BE2C (cell line): ENCODE measurements around the gene ACTR5.

ENCODE experiments used
- DNase-seq: peaks from one replicate; pipeline ENCODE4 v3.0.0-alpha.2; 2020
- H3K27me3 ChIP-seq: fragments of 250-450 bp; sonication (Bioruptor Pico); 2 replicates; pipeline ENCODE4 v1.5.1; 2020; ENCODE audit warnings: mild to moderate bottlenecking
- H3K36me3 ChIP-seq: fragments of 250-450 bp; sonication (Bioruptor Pico); 2 replicates; pipeline ENCODE4 v1.5.1; 2020; ENCODE audit warnings: mild to moderate bottlenecking
- H3K4me1 ChIP-seq: fragments of 250-450 bp; sonication (Bioruptor Pico); 2 replicates; pipeline ENCODE4 v1.5.1; 2020
- H3K4me3 ChIP-seq: 2 replicates; pipeline ENCODE4 v1.5.1; 2011; ENCODE audit warnings: low read depth, low read length
- H3K9me3 ChIP-seq: fragments of 250-450 bp; sonication (Bioruptor Pico); 2 replicates; pipeline ENCODE4 v1.5.1; 2020
- CTCF ChIP-seq: IDR thresholded peaks from 2 replicates; pipeline ENCODE4 v1.5.1; 2012; ENCODE audit warnings: mild to moderate bottlenecking, low read depth, low read length

Gene ACTR5

GRCh38 chr20:38769376-38770295 lies 21.4 kb downstream of the ACTR5 start:
- no peaks in the 10 kb centered on the region for H3K4me1 ChIP-seq
- no peak for TF ChIP-seq CTCF
- no peaks in the 10 kb centered on the region; the same call in 1 of the 2 replicates for H3K9me3 ChIP-seq
- DNase-seq = no peak
- no peak overlapping the region for H3K4me3 ChIP-seq
- H3K36me3 ChIP-seq = peaks cover 47% of the 10 kb centered on the region
- no peaks in the 10 kb centered on the region for H3K27me3 ChIP-seq

- Histone ChIP-seq H3K4me3 (no peak overlapping the region), H3K9me3 (no peaks in the 10 kb centered on the region; the same call in 1 of the 2 replicates), H3K36me3 (peaks cover 45% of the 10 kb centered on the region), H3K4me1 (no peaks in the 10 kb centered on the region), H3K27me3 (no peaks in the 10 kb centered on the region)
- TF ChIP-seq CTCF = no peak
- DNase-seq = peak; percentile 41
Measured at GRCh38 chr20:38770546-38770945, 22.3 kb downstream of the ACTR5 start.

GRCh38 chr20:38770970-38771369 lies 22.7 kb downstream of the ACTR5 start:
- Histone ChIP-seq H3K4me1 (no peaks in the 10 kb centered on the region), H3K4me3 (no peak overlapping the region), H3K36me3 (peaks cover 41% of the 10 kb centered on the region), H3K27me3 (no peaks in the 10 kb centered on the region), H3K9me3 (no peaks in the 10 kb centered on the region; the same call in 1 of the 2 replicates)
- TF ChIP-seq CTCF = no peak
- DNase-seq = no peak

GRCh38 chr20:38771621-38772020 lies 23.4 kb downstream of the ACTR5 start:
- Histone ChIP-seq H3K36me3 (peaks cover 39% of the 10 kb centered on the region), H3K27me3 (no peaks in the 10 kb centered on the region), H3K4me1 (no peaks in the 10 kb centered on the region), H3K4me3 (no peak overlapping the region), H3K9me3 (no peaks in the 10 kb centered on the region; the same call in 1 of the 2 replicates)
- DNase-seq = no peak
- TF ChIP-seq CTCF = no peak

GRCh38 chr20:38774167-38774566 lies 25.9 kb downstream of the ACTR5 start:
- no peak for TF ChIP-seq CTCF
- no peaks in the 10 kb centered on the region for H3K27me3 ChIP-seq
- no peaks in the 10 kb centered on the region for H3K4me1 ChIP-seq
- H3K9me3 ChIP-seq = no peaks in the 10 kb centered on the region; the same call in 1 of the 2 replicates
- DNase-seq = no peak
- no peak overlapping the region for H3K4me3 ChIP-seq
- peaks cover 31% of the 10 kb centered on the region for H3K36me3 ChIP-seq

GRCh38 chr20:38776363-38776762 lies 28.1 kb downstream of the ACTR5 start:
- H3K9me3 ChIP-seq = no peaks in the 10 kb centered on the region; the same call in 1 of the 2 replicates
- H3K27me3 ChIP-seq = no peaks in the 10 kb centered on the region
- no peak for TF ChIP-seq CTCF
- H3K4me1 ChIP-seq = no peaks in the 10 kb centered on the region
- H3K36me3 ChIP-seq = peaks cover 28% of the 10 kb centered on the region
- no peak for DNase-seq
- no peak overlapping the region for H3K4me3 ChIP-seq
